HL-60/S4 (cell line): ENCODE measurements around the gene FLOT1.

Experiments
- in situ Hi-C: fragments of 300-500 bp; cut with MboI; formaldehyde crosslinking; loops from 2 replicates; pipeline ENCODE4 v1.14.3; 2022; ENCODE audit warnings: low sequenced_read_pairs

The FLOT1 gene, protein sequence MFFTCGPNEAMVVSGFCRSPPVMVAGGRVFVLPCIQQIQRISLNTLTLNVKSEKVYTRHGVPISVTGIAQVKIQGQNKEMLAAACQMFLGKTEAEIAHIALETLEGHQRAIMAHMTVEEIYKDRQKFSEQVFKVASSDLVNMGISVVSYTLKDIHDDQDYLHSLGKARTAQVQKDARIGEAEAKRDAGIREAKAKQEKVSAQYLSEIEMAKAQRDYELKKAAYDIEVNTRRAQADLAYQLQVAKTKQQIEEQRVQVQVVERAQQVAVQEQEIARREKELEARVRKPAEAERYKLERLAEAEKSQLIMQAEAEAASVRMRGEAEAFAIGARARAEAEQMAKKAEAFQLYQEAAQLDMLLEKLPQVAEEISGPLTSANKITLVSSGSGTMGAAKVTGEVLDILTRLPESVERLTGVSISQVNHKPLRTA

DNA sequence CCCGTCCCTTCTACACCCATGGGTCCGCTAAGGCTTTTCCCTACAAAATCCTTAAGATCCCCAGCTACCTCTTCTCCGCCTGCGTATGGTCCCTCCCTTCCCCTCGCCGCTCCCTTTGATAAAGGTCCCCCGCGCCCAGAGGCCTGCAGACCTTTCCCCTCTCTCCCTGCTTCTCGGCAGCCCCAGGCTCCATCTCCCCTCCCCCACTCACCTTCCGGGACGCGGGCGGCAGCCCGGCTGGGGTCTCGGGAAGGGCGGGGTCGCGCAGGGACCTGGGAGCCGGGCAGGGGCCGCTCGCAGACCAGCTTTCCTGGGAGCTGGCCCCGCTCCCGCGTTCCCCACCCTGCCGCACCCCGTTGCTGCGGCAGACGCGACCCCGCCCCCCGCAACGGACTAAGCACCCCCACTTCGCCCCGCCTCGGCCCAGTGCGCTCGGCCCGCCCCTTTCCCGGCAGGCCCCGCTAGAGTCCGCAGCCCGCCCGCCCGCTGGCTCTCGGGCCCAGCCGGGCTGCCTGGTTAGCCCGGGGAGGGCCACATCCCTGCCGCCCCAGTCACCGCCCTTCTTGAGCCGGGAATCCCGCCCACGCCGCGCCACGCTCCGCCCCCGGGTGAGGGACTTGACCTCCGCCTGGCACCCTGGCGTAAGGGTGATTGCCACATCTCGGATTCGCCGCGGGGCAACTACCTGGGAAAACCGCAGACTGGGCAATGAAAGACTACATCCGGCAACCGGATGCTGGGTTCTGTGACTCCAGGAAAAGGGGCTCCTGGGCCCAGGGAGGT is at the start of gene FLOT1:
FLOT1 (minus strand) TSS at position 372 of the 783 bp plus-strand sequence. CDS start 498 bp downstream, outside the sequence.
- in situ Hi-C loops: loop anchor here (10.0 kb wide), 1 partner anchor 82 kb away; no protein-coding TSS in a partner anchor

DNA sequence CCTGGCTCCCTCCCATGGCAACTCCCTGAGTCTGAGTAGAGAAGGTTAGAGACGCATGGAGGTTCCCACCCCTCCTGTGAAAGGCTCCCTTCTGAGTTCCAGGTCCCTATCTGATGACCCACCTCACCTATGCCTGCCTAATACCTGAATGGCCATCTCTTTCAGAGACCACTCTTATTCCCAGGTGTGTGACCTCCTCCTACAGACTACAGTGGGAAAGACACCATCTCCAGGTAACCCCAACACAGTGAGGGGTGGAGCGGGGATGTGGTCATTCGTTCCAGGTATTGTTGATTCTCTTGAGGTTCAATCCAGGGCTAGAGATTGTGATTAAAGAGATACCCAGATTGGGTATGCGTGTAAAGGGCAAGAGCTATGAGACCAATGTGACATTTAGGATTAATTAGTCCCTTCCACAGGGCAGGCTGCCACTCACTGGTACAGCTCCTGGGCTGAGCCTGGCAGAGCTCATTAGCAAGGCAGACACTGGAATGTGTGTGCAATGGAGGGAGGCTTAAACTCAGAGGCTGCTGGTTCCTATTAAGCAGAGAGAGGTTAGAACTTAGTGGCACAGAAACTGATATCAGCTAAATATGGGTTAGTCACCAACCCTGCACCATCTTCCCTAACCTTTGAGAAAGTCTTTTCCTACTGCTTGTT is 48.4 kb upstream of the FLOT1 start:
- in situ Hi-C loops: no loop called here

DNA sequence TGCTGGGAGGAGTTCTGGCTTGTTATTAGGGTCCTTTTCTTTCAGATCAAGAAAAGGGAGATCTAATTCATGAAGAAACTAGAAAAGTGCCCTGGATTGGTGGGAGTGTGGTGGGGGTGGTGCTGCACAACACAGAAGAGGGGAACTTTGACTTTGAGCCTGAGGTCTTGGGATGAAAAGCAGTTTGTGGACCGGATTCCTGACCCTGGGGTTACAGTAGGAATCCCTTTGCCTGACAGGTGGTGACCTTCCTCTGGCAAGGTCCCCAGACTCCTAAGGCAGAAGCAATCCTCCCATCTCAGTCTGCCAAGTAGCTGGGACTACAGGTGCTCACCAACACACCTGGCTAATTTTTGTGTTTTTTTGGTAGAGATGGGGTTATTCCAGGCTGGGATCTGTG is 47.1 kb upstream of the FLOT1 start:
- in situ Hi-C loops: no loop called here

DNA sequence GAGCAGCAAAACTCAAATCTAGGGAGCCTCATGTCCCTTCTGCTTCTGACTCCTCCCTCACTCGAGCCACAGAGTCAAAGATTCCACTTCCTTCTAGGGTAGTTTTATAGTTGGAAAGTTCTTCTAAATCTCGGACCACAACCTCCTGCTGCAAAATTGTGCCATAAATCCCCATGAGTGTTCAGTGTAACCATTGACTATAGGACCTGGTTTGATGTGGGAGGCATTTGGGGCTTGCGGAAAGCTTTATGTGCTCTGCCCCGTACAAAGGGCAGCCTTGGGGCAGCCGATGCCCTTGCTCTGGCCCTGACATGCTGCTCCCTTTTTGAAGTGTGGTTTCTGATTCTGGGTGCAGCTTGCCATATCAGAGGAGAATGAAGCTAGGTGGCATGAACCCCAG is 45.5 kb upstream of the FLOT1 start:
- in situ Hi-C loops: no loop called here

DNA sequence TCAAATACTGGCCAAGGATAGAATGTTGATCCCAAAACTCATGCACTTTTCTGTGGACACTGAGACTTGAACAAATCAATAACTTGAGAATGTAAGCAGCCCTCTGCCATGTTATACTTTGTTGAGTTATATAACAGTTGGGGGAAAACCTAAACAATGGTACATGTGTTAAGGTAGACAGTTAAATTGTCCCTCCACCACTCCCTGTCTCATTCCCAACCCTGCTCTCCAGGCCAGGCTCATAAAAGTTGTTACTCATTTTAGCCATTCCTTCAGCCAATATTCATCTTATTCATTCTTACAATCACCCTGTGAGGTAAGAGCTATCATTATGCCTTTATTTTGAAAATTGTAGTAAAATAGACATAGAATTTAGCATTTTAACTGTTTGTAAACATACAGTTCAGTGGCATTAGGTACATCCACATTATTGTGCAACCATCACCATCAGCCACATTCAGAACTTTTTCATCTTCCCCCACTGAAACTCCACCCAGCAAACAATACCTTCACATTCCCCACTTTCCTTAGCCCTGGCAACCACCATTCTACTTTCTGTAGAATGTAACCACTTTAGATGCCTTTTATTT is 40.0 kb upstream of the FLOT1 start:
- in situ Hi-C loops: no loop called here

DNA sequence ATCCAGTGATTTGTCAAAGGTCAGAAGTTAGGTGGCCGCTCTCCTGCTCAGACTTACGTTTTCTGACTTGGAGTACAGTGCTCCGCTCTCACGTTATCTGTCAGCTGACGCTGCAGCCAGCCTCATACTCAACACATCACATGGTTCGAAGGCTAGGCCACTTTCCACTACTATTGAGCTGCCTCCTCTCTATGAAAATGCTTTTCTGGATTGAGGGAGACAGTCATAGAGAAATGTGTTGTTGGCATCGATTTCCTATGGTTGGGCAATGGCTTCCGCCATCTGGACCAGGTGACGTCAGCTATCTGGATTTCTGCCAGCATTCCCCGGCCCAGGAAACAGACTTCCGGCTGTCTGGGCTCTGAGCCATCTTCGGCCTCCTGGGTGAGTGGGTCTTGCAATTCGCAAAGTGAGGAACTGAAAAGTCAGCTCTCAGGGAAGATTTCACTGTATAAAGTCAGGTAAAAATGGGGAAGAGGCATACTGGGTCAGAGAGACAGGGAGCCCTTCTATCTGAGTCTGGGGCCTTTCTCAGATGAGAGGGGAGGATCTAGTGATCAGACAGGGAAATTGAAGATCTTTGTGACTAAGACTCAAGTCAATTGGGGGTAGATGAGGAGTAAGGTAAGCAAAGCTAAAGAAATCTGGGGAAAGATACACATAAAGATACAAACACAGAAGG is 39.4 kb upstream of the FLOT1 start:
- in situ Hi-C loops: no loop called here

DNA sequence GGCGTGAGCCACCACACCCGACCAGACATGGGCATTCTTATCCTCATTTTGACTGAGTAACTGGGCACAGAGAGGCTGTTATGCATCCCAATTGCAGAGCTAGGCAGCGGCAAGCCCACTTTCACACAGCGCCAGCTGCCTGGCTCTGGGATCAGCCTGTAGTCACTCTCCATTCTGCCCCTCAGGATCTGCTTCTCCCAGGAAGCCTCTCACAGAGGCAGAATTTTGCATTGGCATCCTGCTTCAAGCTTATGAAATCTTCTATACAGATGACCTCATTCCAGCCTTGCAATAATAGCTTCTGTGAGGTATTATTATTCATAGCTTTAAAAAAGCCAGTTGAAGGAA is 38.9 kb upstream of the FLOT1 start:
- in situ Hi-C loops: no loop called here

DNA sequence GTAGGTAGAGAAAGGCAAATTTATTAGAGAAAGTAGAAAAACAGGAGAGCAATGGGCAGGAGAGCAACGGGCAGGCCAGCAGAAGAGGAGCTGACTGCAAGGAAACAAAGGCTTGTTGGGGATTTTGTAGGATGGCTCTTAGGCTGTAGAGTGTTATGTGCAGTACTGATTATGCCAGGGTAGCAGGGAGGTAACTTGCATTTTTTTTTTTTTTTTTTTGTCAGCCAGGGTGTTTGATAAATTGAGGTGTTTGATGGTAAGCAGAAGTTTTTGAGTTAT is 38.1 kb upstream of the FLOT1 start:
- in situ Hi-C loops: no loop called here

DNA sequence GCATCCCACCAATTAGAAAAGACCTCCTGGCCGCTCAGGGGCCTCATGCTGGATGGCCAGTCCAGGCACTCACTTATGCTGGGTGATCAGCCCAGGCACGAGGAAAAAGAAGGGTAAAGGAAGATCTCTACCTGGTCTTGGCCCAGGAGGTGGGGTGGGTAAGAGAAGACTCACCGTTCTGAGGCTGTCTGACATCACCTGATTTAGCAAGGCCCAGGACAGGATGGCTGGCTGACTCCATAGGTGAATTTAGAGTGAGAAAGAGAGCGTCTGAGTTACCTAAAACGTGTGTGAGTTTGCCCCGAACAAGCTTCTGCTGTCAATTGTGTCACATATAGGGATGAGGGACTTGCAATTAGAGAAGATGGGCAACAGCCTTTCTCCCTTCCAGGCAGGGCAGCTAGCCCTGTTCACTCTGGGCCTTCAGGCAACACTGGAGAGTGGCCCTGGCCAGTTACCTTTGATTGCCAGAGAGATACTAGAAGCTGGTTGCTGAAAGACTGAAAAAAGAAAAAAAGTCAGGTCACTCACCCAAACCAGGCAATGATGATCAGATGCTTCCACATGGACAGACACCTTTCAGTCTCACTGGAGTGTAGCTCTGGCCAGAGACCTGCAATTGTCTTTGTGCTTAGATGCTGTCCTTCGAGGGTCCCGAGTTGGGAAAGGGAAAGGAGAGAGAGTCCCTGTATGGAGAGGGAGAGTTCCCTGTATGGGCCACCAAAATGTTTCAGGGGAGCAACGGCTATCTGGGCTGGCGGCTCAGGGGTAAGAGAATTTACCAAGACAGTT is 37.6 kb upstream of the FLOT1 start:
- in situ Hi-C loops: no loop called here

DNA sequence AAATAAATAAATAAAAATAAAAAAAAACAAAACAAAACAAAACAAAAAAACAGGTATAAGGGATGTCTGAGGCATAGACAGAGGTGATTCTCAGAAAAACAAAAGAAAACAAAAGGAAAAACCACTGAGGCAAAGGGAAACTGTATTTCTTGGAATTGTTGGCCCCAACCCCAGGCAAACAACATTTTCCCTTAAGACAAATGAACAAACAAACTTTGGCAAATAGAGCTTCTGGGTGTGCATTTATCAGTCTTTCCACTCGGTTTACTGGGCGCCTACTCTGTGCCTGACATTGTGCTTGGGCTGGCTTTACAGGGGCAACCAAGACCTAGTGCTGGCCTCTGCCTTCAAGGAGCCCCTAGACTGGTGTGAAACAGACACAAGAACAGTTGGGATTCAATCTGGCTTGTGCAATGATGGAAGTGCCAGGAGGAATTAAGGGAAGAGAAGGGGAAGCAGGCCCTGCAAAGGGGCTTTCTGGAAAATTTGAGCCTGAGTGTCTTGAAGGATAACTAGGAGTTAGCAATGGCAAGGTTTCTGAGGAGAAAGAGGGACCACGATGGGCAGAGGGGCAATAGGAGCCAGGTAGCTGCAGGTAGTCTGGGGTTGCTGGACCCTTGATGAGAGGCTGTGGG is 35.6 kb upstream of the FLOT1 start:
- in situ Hi-C loops: no loop called here

DNA sequence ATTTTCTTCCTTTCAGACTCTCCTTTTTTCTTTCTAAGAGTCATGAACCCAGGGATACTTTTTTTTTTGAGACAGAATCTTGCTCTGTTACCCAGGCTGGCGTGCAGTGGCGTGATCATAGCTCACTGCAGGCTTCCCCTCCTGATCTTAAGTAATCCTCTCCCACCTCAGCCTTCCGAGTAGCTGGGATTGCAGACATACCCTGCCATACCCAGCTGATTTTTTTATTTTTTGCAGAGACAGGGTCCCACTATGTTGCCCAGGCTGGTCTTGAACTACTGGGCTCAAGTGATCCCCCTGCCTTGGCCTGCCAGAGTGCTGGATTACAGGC is 34.6 kb upstream of the FLOT1 start:
- in situ Hi-C loops: no loop called here

DNA sequence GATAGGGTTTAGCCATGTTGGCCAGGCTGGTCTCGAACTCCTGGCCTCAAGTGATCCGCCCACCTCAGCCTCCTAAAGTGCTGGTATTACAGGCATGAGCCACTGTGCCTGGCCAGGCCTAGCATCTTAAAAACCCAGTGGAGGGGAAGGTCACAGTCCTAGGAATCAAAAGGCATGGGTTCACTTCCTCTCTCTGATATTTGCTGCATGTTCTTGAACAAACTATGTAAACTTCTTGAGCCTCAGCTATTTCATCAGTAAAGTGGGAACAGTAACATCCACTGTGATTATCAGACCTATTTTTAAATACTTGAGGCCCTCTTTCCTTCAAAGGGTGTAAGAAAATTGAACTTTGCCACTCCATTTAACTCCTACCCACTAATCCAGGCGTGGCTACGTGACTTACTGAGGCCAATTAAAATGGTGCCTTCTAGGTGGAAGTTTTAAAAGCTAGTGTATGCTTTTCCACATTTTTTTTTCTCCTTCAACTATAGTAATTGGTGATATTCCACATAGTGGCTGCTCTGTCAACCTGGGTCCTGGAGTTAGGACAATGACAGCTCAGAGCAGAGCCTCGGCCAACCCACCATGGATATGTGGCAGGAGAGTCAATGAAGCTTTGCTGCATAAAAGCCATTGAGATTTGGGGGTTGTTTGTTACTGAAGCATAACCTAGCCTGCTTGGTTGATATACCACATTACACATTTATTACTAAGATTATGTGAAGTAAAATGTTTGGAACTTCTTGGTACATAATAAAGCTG is 34.1 kb upstream of the FLOT1 start:
- in situ Hi-C loops: no loop called here

DNA sequence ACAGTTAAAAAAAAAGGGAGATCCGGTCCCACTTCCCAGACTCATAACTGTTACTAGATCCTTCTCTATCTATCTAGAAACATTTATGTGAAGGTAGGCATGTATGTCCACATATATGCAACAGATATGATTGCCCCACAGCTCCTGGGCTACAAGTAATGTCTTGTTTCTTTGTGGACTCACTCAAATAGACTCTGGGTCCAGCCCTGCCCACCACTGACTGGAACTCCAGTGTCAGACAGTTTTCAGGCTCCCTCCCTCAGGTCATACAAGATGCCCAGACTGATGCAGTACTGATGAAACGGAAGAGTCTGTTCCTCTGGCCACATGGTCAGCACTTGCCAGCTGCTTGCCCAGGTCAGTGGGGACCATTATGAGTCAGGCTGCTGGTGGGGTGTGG is 32.6 kb upstream of the FLOT1 start:
- in situ Hi-C loops: no loop called here

DNA sequence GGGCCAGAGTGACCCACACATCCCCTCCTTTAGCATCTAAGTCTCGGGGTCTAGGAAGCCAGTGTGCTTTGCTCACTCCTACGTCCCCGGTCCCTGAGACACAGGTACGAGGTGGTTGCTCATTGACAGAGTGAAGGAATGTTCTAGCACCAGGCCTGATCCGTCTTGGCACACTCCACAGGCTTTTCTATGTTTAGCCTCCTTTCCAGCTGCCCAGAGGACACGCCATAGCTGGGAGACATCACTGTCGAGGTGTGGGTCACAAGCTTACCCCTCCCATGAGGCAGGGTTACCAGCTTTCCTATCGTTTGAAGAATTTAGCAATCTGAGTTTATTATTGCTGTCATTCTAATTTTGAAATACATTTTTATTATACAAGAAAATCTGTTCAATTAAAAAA is 32.2 kb upstream of the FLOT1 start:
- in situ Hi-C loops: no loop called here

DNA sequence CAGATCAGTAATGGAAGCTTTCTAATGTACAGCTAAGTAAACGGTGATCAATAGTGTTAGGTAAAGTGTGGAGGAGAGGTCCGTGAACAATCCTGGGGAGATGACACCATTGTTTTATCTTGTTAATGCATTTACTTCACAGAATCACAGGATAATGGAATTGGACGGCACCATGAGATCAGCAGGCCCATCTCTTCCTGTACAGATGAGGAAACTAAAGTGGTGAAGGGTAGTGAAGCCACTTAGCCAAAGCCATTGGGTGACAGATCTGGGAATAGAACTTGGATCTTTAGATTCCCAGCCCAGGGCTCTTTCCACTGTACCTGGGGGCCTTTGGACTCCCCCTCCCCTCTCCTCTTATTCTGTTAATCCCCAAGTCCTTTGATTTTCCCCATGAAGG is 28.1 kb upstream of the FLOT1 start:
- in situ Hi-C loops: no loop called here

DNA sequence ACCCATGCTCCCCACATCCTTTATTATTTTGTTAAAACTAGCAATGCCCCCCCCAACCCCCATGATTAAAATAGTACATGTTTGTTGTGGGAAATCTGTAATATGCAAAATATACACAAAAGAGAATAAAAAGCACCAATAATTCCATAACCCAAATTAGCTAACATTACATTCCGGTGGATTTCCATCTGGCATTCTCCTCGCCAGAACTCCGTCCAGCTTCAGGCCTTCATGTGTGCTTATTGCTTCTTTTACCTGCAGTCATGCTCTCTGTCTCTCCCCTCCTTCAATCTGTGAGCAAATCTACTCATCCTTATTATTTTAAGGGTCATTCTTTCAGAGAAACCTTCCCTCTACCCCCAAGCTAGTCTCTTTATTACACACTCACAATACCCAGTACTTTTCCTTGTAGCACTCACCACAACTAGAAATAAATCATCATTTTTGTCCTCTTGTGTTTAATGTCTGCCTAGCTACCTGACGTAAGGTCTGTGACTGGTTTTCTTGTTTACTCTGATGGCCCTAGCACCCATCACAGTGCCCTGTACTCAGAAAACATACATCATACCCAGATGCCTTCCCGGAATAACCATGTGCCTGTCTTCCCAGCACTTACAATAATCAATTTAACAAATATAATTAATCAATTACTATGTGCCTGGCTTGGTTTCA is 27.5 kb upstream of the FLOT1 start:
- in situ Hi-C loops: no loop called here

DNA sequence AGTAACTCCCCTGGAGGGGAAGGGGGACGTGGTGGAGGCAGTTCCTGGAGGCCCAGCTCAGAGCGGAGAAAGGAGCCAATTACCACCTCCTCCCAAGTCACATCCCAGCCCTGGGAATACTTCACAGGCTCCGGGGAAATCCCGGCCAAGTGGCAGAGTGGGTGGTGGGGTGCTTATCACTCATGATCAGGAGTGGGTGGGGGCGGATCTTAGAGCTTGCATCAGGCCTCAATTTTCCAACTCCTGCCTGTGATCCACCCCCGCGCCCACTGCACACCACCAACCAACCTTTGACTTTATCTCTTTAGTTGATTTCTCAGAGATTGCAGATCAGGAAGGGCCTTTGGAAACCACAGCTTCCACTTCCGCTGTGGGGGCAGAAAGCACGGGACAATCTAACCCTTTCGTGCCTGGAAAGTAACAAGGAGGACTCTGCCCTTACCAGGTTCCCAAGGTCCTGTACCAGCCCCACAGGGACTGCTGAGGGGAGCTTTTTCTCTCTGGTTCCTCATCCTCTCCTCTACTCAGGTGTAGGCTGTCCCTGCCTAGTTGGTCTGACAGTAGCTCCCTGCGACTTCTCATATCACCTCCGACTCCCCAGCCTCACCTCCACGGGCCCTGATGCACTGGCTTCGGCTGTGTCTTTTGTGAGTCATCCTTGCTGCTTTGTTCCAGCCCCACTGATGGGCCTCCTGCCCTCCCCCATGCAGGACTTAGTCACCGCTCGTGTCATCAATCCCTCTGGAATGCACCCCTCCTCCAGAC is 26.8 kb upstream of the FLOT1 start:
- in situ Hi-C loops: no loop called here

DNA sequence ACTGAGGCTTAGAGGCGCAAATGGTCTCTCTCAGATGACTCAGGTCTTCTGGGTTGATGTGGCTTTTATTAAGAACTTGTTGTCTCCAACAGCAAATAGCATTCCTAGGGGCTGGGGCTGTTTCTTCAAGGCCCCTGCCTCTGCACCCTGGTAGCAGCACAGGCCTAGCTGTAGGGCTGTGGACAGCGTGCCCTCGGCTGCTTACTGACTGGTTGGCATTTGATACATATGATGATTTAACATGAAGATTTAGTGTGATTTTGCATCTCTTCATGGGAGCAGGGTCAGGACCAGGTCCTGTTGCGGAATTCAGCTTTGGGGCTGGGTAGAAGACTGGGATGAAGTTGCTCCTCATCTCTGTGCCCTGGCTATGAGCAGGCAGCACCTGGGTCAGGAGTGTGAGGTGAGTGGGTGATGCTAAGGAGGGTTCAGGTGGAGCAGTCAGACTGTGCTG is 26.2 kb upstream of the FLOT1 start:
- in situ Hi-C loops: no loop called here
